Body of pancreas (tissue), 4 donors: ENCODE data around the gene EHMT1. TPM values are rescaled to one million over a fixed set of nuclear protein-coding genes. Genes with fewer than 3 reads are reported as not detected.

Experiments used
- ATAC-seq: fragments of 150-250 bp; one replicate; pipeline ENCODE4 v1.9.1; 2016
- DNase-seq, 4 donors: peaks; one replicate each; pipeline ENCODE4 v3.0.0-alpha.2; 2019
- H3K27ac ChIP-seq, 4 donors: fragments of 200-600 bp; sonication (generic); 1 replicate in 3 of 4; 2 replicates in 1 of 4; pipeline versions ENCODE4 v1.5.1 to v1.6.1; 2016 to 2019; ENCODE audit warnings: mild to moderate bottlenecking in 1 of 4, mixed read lengths in 1 of 4, moderate library complexity in 1 of 4
- H3K27me3 ChIP-seq, 2 donors: fragments of 200-600 bp; sonication (generic); one replicate each; pipeline ENCODE4 v1.6.0; 2016; ENCODE audit warnings: mild to moderate bottlenecking in 1 of 2
- H3K36me3 ChIP-seq, 2 donors: fragments of 200-600 bp; sonication (generic); replicated peaks in 1 of 2; 2 replicates each; pipeline ENCODE4 v1.5.1; 2016; ENCODE audit warnings: low read depth in 2 of 2; ENCODE audit not compliant: insufficient read depth in 1 of 2
- H3K4me1 ChIP-seq: fragments of 200-600 bp; sonication (generic); one replicate; pipeline ENCODE4 v1.6.0; 2016
- H3K4me3 ChIP-seq, 2 donors: fragments of 200-600 bp; sonication (generic); 1 replicate in 1 of 2; 2 replicates in 1 of 2; pipeline ENCODE4 v1.5.1; 2016 to 2019
- H3K9me3 ChIP-seq, 3 donors: fragments of 200-600 bp; sonication (generic); 1 replicate in 2 of 3; 2 replicates in 1 of 3; pipeline ENCODE4 v1.5.1; 2016
- CTCF ChIP-seq, 7 experiments: fragments of 450-650 bp in 4 of 7; fragments of 200-600 bp in 3 of 7; sonication (generic) in 3 of 7; IDR thresholded peaks; one replicate each; pipeline ENCODE4 v1.5.1; 2016 to 2019; ENCODE audit warnings: antibody characterized with exemption in 7 of 7
- POLR2A ChIP-seq, 3 donors: fragments of 450-650 bp; IDR thresholded peaks; one replicate each; pipeline ENCODE4 v1.6.1; 2016; ENCODE audit warnings: antibody characterized with exemption in 3 of 3, mild to moderate bottlenecking in 2 of 3
- WGBS, 2 donors: methylation state at CpG; one replicate each; pipeline ENCODE4 v1.1.5; 2017; 5-methylcytosine and 5-hydroxymethylcytosine counted together
- intact Hi-C: fragments of 100-400 bp; cut with DNase I; formaldehyde crosslinking; loops from one replicate; pipeline ENCODE4 v1.15.1; 2023
- total RNA-seq, 2 donors: library from RNA; depleted of rRNA; stranded (reverse); fragments of >200 nt; gene quantifications; one replicate each; pipeline ENCODE4 v1.1.0, GENCODE V29; 2016

EHMT1 gene
- total RNA-seq, 2 donors from 2014 or later = 41.0 to 65.9 TPM

- Histone ChIP-seq H3K4me1 (no peaks in the 10 kb centered on the region), H3K9me3 (no peaks in the 10 kb centered on the region), H3K27me3 (no peaks in the 10 kb centered on the region), H3K36me3 (peaks cover 0 to 7% of the 10 kb centered on the region in 2 donors), H3K4me3 (no peak overlapping the region), H3K27ac (no peak overlapping the region)
- 83 to 89% methylated on average over 5 to 8 of the region's 9 CpGs for whole genome bisulfite sequencing, 2 donors
- ATAC-seq (no peak), DNase-seq (no peak)
- intact Hi-C loops = no loop called here
- no peak for TF ChIP-seq POLR2A (IDR thresholded peaks at IDR 0.05)
- no peak for TF ChIP-seq CTCF (IDR thresholded peaks at IDR 0.05)
Observed at GRCh38 chr9:137757613-137758029, 138.8 kb downstream of the EHMT1 start.

GRCh38 chr9:137758067-137758466 lies 139.3 kb downstream of the EHMT1 start:
- Histone ChIP-seq H3K27me3 (no peaks in the 10 kb centered on the region), H3K4me3 (no peak overlapping the region), H3K36me3 (peaks cover 0 to 7% of the 10 kb centered on the region in 2 donors), H3K27ac (no peak overlapping the region), H3K4me1 (no peaks in the 10 kb centered on the region), H3K9me3 (no peaks in the 10 kb centered on the region)
- no peak for DNase-seq
- 91 to 95% methylated on average over 15 to 16 of the region's 16 CpGs for WGBS, 2 donors
- intact Hi-C loops = no loop called here
- ATAC-seq = no peak
- TF ChIP-seq CTCF (IDR thresholded peaks at IDR 0.05) = no peak
- no peak for TF ChIP-seq POLR2A (IDR thresholded peaks at IDR 0.05)

- Histone ChIP-seq H3K36me3 (peaks cover 0 to 10% of the 10 kb centered on the region in 2 donors), H3K27me3 (no peaks in the 10 kb centered on the region), H3K27ac (no peak overlapping the region), H3K4me3 (no peak overlapping the region), H3K4me1 (no peaks in the 10 kb centered on the region), H3K9me3 (no peaks in the 10 kb centered on the region)
- 92 to 93% methylated on average over 11 of the region's 11 CpGs for WGBS, 2 donors
- TF ChIP-seq POLR2A (IDR thresholded peaks at IDR 0.05) (no peak), CTCF (IDR thresholded peaks at IDR 0.05) (no peak)
- ATAC-seq = no peak
- intact Hi-C loops = no loop called here
- DNase-seq = no peak
Observed at GRCh38 chr9:137759117-137759516, 140.3 kb downstream of the EHMT1 start.

GRCh38 chr9:137759649-137760321 lies 141.0 kb downstream of the EHMT1 start:
- Histone ChIP-seq H3K27ac (no peak overlapping the region), H3K4me1 (no peaks in the 10 kb centered on the region), H3K27me3 (no peaks in the 10 kb centered on the region), H3K9me3 (no peaks in the 10 kb centered on the region), H3K36me3 (peaks cover 0 to 10% of the 10 kb centered on the region in 2 donors), H3K4me3 (no peak overlapping the region)
- 85 to 92% methylated on average over 19 to 24 of the region's 24 CpGs for WGBS, 2 donors
- DNase-seq = no peak
- intact Hi-C loops = no loop called here
- no peak for TF ChIP-seq CTCF (IDR thresholded peaks at IDR 0.05)
- no peak for TF ChIP-seq POLR2A (IDR thresholded peaks at IDR 0.05)
- ATAC-seq = no peak

- no peak for DNase-seq
- Histone ChIP-seq H3K4me1 (no peaks in the 10 kb centered on the region), H3K4me3 (no peak overlapping the region), H3K36me3 (peaks cover 0 to 10% of the 10 kb centered on the region in 2 donors), H3K27ac (no peak overlapping the region), H3K27me3 (no peaks in the 10 kb centered on the region), H3K9me3 (no peaks in the 10 kb centered on the region)
- ATAC-seq = no peak
- no peak for TF ChIP-seq POLR2A (IDR thresholded peaks at IDR 0.05)
- no peak for TF ChIP-seq CTCF (IDR thresholded peaks at IDR 0.05)
- 93 to 97% methylated on average over 10 to 12 of the region's 12 CpGs for WGBS, 2 donors
- intact Hi-C loops = no loop called here
Observed at GRCh38 chr9:137760426-137760825, 141.6 kb downstream of the EHMT1 start.
